Measurements from ENCODE around the gene TMEM31. TPM values are rescaled to one million over a fixed set of nuclear protein-coding genes. Genes with fewer than 3 reads are reported as not detected.

TMEM31 gene
- polyA plus RNA-seq (ENCODE audit: insufficient read length) = 0.99 TPM

DNA sequence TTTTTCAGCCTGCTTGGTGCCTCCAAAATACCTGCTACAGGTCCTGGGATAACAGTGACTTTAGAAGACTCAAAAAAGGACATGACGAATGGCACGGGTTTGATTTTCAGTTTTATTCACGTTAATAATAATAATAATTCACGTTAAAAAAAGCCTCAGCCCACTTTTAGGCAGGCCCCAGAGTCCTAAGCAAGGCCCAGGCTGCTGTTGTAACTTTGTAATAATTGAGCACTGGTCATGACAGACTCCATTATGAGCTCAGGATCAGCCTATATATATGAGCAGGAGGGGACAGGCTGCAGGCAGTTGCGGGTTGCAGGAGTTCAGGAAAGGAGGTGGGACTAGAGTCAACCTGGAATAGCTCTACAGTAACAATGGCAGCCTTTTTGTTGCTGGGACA is at the start of gene TMEM31:
Gene TMEM31, plus strand, starts transcription at position 301 of the 400 bp plus-strand sequence. CDS start 1,350 bp downstream, outside the sequence.
- DNase-seq (ENCODE audit: low read depth) = no peak

DNA sequence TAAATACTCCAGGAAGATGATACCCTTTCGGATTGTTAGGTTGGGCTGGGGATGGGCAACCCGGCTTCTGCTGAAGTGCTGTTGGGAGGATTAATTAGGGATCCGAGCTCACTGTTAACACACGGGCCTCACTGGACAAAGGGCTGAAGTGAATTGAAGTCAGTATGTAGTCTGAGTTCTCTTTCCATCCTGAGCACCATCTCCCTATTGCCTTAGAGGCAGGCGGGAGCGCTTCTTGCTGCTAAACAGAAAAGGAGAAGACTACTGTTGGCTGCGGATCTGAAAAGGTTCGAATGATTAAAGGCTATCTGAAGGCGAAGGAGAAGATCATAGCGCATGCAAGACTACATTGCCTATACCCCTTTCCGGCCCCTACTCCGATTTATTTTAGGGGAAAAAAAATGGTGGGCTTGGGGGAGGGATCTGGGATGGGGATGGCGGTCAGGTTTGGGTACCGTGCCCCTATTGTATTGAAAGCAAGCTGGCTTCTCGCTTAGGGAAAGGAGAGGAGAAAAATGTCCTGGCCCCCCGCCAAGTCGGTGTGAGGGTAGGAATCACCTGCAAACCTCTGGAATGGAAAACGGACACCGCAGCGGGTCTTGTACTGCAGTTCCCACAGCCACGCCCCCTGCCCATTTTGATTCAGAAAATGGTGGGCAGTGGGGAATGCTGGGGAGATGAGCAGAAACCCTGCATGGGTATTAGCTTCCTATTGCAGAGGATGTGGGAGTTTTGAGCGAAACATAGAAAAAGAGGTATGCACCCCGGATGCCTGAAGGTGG is 46.5 kb upstream of the TMEM31 start:
- DNase-seq (ENCODE audit: low read depth) = no peak

GRCh38 chrX:103666202-103667107 is 44.3 kb upstream of the TMEM31 start:
- DNase-seq (ENCODE audit: low read depth) = no peak

DNA sequence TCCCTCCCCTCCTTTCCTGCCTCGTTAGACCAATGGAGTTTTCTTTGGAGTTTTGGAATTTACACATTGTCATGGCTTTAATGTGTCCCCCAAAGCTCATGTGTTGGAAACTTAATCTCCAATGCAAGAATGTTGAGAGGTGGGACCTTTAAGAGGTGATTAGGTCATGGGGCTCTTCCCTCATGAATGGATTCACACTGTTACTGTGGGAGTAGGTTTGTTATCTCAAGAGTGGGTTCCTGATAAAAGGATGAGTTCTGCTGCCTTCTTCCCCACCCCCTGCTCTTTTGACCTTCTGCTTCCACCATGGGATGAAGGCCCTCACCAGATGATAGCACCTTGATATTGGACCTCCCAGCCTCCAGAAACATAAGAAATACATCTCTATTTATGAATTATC is 41.0 kb upstream of the TMEM31 start:
- no peak for DNase-seq (ENCODE audit: low read depth)

DNA sequence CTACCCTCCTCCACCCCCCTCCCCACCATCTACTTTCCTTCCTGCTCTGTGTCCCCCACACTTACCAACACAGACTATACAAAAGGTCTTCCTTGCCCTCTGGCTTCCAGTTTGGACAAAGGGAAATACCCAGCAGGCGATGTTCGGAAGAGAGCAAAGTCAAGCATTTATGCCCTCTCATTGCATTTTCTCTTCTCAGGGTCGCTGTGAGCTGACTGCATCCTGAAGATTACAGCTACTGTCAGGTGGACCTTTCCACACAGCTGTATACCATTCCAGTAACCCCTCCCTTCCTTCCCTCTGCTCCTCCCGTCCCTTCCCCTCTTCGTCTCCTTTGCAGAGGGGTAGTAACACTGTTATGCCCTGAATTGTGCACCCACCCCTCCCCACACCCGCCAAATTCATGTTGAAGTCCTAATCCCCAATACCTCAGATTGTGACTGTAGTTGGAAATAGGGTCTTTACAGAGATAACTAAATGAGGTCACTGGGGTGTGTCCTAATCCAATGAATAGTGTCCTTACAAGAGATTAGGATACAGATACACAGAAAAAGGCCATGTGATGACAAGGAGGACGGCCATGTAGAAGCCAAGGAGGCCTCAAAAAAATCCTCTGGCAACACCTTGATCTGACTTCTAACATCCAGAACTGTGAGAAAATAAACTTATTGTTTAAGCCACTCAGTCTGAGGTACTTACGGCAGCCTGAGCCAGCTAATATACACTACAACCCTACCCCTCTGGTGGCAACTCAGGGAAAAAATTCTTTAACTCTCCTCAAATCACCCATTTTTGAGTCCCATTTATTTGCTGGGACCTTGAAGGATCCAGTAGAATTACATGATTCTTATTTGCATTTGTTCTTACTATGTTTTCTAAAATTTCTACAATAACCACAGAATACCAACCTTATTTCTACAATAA is 35.9 kb upstream of the TMEM31 start:
- DNase-seq (ENCODE audit: low read depth) = no peak

DNA sequence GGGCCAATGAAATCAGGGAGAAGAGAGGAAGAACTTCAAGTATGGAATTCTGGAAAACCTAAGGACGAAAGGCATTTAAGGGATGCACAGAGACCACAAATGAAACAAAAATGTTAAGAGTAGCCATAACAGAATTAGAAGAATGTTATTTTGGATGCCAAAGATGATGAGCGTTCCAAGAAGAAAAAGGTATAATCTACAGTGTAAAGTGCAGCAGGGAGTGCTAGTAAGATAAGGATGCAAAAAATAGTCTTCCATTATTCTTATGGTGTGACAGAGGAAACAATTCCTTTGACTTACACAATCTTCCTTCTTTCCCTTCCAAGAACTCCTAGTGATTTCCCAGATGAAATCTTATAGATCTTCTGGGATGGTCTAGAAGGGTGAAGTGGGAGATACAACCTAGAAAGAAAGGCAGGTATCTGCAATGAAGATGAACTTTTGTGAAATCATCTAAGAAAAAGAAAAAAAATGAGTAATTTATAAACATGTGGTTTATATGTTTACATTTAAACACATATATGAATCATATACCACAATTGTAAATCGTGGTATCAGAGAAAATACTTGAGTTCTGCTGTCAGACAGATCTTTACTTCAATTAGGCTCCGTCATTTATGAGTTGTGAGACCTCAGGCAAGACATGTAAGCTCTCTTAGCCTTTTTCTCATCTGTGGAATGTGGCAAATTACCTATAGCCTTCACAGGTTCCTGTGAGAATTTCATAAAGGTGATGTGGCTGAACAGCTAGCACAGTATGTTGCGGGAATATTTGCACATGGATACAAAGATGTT is 32.3 kb upstream of the TMEM31 start:
- no peak for DNase-seq (ENCODE audit: low read depth)

DNA sequence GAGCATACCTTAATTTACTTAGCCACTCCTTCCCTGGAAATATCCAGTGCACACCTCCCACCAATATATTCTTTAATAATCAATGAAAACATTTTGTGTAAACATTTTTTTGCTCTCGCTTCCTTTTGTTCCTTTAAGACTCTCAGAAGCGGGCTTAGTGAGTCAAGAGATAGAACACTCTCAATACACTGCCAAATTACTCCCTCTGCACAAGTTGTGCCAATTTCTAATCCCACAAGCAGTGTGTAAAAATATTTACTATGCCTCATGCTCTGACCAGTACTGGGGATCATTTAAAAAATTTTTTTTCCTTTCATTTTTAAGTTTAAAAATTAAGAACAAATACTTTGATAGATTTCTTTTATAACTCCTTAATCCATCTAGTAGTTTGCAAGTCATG is 29.3 kb upstream of the TMEM31 start:
- DNase-seq (ENCODE audit: low read depth) = no peak

DNA sequence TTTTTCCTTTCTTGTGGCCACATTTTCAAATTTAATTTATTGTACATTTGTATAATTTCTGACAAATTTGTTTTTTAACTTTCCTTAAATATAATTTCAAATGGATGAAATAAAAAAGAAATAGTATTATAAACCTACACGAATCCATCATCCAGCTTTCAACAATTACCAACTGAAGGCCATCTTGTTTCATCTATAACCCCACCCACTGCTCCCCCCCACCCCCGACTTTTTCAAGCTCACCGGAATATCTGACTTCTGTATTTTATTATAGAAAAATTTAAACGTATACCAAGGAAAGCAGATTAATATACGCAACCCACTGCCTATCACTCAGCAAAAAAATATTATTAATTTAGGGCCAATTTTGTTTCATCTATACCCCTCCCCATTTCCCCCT is 25.3 kb upstream of the TMEM31 start:
- no peak for DNase-seq (ENCODE audit: low read depth)

DNA sequence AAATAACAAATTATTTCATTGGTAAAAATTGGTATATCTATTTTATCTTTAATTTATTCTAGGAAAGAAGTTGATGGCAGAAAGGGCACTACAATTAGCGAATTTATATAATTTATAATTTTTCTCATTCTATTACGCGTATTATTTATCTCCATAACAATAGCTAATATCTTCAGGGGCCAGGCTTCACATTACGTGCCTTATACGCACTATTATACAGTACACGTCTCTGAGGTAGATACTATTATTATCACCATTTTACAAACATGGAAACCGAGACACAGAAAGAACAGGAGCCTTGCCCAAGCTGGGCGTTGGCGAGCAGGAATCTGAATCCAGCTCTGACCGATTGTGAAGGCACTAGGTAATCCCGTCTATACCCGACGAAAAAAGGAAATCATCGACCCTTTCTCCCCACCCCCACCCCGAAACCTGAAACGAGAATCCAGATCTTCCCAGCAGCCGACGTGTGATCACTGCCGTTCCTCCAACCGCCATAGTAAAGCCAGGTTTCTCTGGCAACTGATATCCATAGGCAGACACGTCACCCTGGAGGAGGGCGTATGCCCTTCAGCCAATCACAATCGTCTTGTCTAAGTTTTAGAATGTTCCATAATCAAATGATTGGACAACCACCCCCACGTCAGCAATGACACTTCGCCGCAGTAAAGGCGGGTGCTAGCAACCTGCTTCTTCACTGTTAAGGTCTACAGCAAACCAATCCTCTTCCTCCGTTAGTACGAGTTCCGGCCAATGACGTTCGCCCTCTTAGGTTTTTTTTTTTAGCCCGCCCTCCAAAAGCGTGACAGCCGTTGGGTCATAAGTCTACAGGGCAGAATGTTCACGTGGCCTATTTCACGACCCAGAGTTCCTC is 24.3 kb upstream of the TMEM31 start, which contains the start of gene MORF4L2:
Gene MORF4L2, minus strand, starts transcription at position 501 of the 874 bp plus-strand sequence. CDS start 9,672 bp downstream, outside the sequence.
- DNase-seq (ENCODE audit: low read depth) = peak; percentile 92

DNA sequence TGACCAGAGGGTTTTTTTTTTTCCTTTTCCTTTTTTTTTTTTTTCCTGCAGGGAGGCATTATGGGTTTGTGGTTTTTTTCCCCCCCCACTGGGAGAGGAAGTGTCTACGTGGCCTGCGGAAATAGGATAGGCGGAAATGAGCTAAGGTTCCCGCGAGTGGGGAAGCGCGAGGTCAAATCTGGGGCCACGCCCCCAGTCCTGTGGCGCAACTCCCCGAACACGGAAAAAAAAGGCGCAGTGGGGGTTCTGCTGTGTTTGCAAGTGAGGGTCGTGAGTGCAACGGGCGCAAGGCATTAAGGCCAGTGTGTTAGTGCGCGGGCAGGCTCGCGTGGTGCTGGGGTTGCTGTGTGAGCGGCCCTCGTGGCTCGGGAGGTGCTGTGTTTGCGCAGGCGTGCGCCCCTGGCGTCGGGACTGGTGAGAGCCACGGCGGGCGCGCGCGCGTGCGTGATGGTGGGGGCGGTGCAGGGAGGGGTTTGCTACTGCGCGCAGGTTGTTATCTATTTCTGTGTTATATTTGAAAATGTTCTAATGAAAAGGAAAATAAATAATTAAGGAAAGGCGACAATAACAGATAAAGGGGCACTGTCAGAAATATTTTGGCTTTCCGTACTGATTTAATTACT is 23.5 kb upstream of the TMEM31 start:
- DNase-seq (ENCODE audit: low read depth) = peak; percentile 47

DNA sequence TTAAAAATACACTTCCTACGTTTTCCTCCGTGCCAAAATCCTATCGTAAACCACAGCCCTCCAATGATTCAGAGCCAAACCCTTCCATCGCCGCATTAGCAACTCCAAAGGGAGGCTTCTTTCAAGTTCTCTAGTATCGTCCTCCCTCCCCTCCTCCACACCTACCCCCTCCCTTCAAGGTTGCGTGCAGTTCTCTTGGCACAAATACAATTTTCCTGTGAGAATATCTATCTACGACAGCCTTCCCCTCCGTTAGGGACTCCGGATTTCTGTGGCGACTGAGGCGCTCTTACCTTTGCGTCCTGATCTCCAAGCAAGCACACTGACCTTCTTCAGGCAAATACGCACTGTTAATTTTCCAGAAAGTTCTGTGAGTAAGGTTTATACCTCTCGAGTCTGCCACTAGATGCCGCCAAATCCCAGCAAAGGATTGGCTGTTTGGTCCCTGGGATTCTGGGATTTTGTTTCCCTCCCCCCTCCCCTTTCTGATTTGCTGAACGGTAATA is 23.0 kb upstream of the TMEM31 start:
- peak; percentile 72 for DNase-seq (ENCODE audit: low read depth)

GRCh38 chrX:103688946-103689345 is 21.8 kb upstream of the TMEM31 start:
- DNase-seq (ENCODE audit: low read depth) = no peak

DNA sequence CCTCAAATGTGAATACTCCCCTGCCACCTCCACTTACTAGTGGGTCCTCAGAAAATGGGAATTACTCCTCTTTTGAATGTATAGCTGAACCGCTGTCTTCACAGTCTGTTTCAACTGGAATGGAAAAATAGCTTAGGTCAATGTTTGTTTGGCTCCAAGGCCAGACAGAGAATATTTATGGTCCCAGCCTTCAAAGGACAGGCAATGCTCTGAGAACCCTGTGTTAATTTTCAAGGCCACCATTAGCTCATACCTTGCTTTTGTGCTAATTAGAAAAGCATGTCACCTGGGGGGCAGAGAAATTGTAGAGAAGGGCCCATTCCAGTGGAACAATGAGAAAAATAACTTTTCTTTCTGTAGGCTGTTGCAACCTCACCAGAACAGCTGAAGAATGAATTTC is 19.6 kb upstream of the TMEM31 start:
- no peak for DNase-seq (ENCODE audit: low read depth)

DNA sequence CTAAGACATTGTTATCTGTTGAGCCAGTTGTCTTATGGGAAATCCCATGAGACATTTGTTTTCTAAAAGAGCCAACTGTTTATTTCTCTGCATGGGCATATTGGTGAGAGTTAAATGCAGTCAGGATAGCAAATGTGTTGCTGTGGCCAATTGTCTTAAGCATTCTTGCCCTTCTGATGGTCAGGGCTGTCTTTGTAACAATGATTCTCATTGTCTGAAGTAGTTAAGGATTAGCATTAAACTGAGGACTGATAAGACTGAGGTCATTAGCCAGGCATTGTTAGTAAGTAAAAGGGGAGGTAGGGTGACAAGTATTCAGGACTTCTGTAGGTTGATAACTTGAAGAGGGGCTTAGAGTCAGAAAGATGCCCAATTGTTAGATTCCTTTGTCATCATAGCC is 13.0 kb upstream of the TMEM31 start:
- DNase-seq (ENCODE audit: low read depth) = no peak

DNA sequence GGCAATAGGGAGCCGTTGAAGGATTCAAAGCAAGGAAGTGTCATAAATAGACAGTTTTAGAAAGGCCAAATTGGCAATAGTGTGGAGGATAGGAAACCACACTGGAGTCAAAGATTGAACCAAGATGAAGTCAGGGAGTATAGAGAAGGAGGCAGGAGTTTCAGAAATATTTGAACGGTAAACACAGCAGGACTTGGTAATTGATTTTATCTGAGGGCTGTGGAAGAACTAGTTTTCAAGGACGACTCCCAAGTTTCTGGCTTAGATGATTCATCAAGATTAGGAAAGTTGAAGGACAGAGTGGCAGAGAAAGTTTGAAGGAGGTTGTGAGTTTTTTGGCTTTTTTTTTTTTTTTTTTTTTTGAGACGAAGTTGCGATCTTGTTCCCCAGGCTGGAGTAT is 11.5 kb upstream of the TMEM31 start:
- no peak for DNase-seq (ENCODE audit: low read depth)

DNA sequence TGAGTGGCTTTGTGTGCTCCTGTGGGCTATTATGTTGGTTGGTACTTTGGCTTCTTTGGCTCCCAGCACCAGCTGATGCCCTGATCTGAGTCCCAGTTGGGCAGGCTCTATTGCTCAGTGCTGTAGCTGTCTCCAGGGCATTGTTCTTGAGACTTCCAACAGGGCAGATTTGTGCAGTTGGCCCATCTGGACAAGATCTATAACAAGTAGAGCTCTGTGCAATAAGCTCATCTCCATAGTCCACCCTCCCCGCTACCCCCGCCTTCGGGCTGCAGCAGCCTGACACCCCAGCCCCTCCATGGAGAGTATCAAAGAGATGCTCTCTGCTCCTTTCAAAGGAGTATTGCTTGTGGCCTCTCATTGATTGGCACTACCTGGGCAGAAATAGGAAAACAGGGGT is 5.8 kb upstream of the TMEM31 start:
- DNase-seq (ENCODE audit: low read depth) = no peak

DNA sequence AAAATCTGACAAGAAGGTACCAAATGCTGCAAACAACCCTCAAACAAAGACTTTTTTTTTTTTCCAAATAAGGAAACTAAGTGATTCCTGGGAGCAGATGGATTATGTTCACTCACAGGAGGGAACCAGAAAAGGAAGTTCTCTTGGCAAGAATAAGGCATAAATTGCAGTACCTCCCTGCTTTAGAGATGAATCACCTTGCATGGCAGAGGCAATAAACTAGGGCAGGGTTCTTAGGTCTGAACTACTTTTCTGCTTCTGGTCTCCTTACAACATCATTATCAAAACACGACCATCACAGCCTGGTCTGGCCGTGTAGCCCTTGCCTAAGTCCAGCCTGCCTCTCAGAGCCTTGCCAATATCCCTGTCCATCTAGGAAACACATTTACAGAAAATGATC is 6.3 kb downstream of the TMEM31 start:
- DNase-seq (ENCODE audit: low read depth) = no peak

- no peak for DNase-seq (ENCODE audit: low read depth)
Measured at GRCh38 chrX:103718120-103718519, 7.4 kb downstream of the TMEM31 start.

GRCh38 chrX:103722505-103722904 is 11.8 kb downstream of the TMEM31 start:
- no peak for DNase-seq (ENCODE audit: low read depth)

All from forelimb muscle (tissue), 1 donor.